GM13977 (cell line): ENCODE data around the gene GYS1.

Source experiments
- DNase-seq: peaks from one replicate; pipeline ENCODE4 v3.0.0; 2012; ENCODE audit warnings: low spot score
- CTCF ChIP-seq: IDR thresholded peaks from 2 replicates; pipeline ENCODE4 v1.5.1; 2012; ENCODE audit warnings: mild to moderate bottlenecking, control low read depth; ENCODE audit not compliant: insufficient read depth; ENCODE audit errors: extremely low read depth, missing control alignments
- in situ Hi-C: fragments of 300-500 bp; cut with MboI; formaldehyde crosslinking; loops from one replicate; pipeline ENCODE4 v1.12.0; 2022; ENCODE audit warnings: low sequenced_read_pairs, low pct_unique_long_range_greater_than_20kb, mixed read lengths, inconsistent platforms; ENCODE audit not compliant: unreplicated experiment

The GYS1 gene

GRCh38 chr19:48968179-48968661 is 24.9 kb downstream of the GYS1 start:
- no peak for TF ChIP-seq CTCF
- in situ Hi-C loops, result loop anchor here (25.0 kb wide), 2 partner anchors 106 to 331 kb away; partner anchors contain the start of genes CA11, DBP, PLEKHA4 and PPP1R15A
- DNase-seq, result no peak

GRCh38 chr19:48967346-48968178 is 25.5 kb downstream of the GYS1 start:
- no peak for TF ChIP-seq CTCF
- DNase-seq, result no peak
- in situ Hi-C loops, result loop anchor here (25.0 kb wide), 2 partner anchors 105 to 330 kb away; partner anchors contain the start of genes CA11, DBP, PLEKHA4 and PPP1R15A

- no peak for TF ChIP-seq CTCF
- in situ Hi-C loops, result loop anchor here (25.0 kb wide), 2 partner anchors 104 to 329 kb away; partner anchors contain the start of genes CA11, DBP, PLEKHA4 and PPP1R15A
- DNase-seq, result no peak
Observed at GRCh38 chr19:48966541-48967345, 26.4 kb downstream of the GYS1 start.

- in situ Hi-C loops, result loop anchor here (25.0 kb wide), 2 partner anchors 104 to 329 kb away; partner anchors contain the start of genes CA11, DBP, PLEKHA4 and PPP1R15A
- no peak for TF ChIP-seq CTCF
- DNase-seq, result peak; percentile 82
Observed at GRCh38 chr19:48965806-48966540, 27.1 kb downstream of the GYS1 start.

- in situ Hi-C loops, result loop anchor here (25.0 kb wide), 2 partner anchors 103 to 328 kb away; partner anchors contain the start of genes CA11, DBP, PLEKHA4 and PPP1R15A
- DNase-seq, result peak; percentile 97
- no peak for TF ChIP-seq CTCF
Observed at GRCh38 chr19:48965040-48965805, 27.9 kb downstream of the GYS1 start, which contains the start of gene FTL. FTL (plus strand) TSS chr19:48965309; CDS start chr19:48965508, 199 bp downstream.
